ENCODE results near the gene CAMK2A.

Gene CAMK2A

GRCh38 chr5:150224483-150225027, 65.0 kb downstream of the CAMK2A start:
- TF ChIP-seq FOXP2 (optimal IDR thresholded peaks at IDR 0.05; ENCODE audit: borderline replicate concordance, extremely low read depth, extremely low read length, insufficient read depth) (no peak), SIN3A (IDR thresholded peaks at IDR 0.05; ENCODE audit: borderline replicate concordance, insufficient read depth, low read length) (no peak), TAF1 (IDR thresholded peaks at IDR 0.05; ENCODE audit: borderline replicate concordance, insufficient read depth, low read length) (no peak), POLR2AphosphoS5 (IDR thresholded peaks at IDR 0.05; ENCODE audit: low read depth, low read length) (no peak)

GRCh38 chr5:150223474-150223873, 66.1 kb downstream of the CAMK2A start:
- TF ChIP-seq SIN3A (IDR thresholded peaks at IDR 0.05; ENCODE audit: borderline replicate concordance, insufficient read depth, low read length) (no peak), POLR2AphosphoS5 (IDR thresholded peaks at IDR 0.05; ENCODE audit: low read depth, low read length) (no peak), FOXP2 (optimal IDR thresholded peaks at IDR 0.05; ENCODE audit: borderline replicate concordance, extremely low read depth, extremely low read length, insufficient read depth) (no peak), TAF1 (IDR thresholded peaks at IDR 0.05; ENCODE audit: borderline replicate concordance, insufficient read depth, low read length) (no peak), REST (IDR thresholded peaks at IDR 0.05; ENCODE audit: insufficient read depth in 1 of 2, low read depth in 2 of 2, low read length in 2 of 2) (no peak)

GRCh38 chr5:150222906-150223305, 66.7 kb downstream of the CAMK2A start:
- TF ChIP-seq SIN3A (IDR thresholded peaks at IDR 0.05; ENCODE audit: borderline replicate concordance, insufficient read depth, low read length) (no peak), POLR2AphosphoS5 (IDR thresholded peaks at IDR 0.05; ENCODE audit: low read depth, low read length) (no peak), TAF1 (IDR thresholded peaks at IDR 0.05; ENCODE audit: borderline replicate concordance, insufficient read depth, low read length) (no peak)

- no peak for TF ChIP-seq REST (IDR thresholded peaks at IDR 0.05; ENCODE audit: insufficient read depth in 1 of 2, low read depth in 2 of 2, low read length in 2 of 2)
- no peak for TF ChIP-seq TAF1 (IDR thresholded peaks at IDR 0.05; ENCODE audit: borderline replicate concordance, insufficient read depth, low read length)
These were observed 68.1 kb downstream of the CAMK2A start for GRCh38 chr5:150221471-150221870.

- TF ChIP-seq REST (IDR thresholded peaks at IDR 0.05; ENCODE audit: insufficient read depth in 1 of 2, low read depth in 2 of 2, low read length in 2 of 2) = no peak
These were observed 69.7 kb downstream of the CAMK2A start for GRCh38 chr5:150219861-150220260.

- TF ChIP-seq SIN3A (IDR thresholded peaks at IDR 0.05; ENCODE audit: borderline replicate concordance, insufficient read depth, low read length) (no peak), FOXP2 (optimal IDR thresholded peaks at IDR 0.05; ENCODE audit: borderline replicate concordance, extremely low read depth, extremely low read length, insufficient read depth) (no peak), POLR2AphosphoS5 (IDR thresholded peaks at IDR 0.05; ENCODE audit: low read depth, low read length) (no peak), TAF1 (IDR thresholded peaks at IDR 0.05; ENCODE audit: borderline replicate concordance, insufficient read depth, low read length) (no peak), REST (IDR thresholded peaks at IDR 0.05; ENCODE audit: insufficient read depth in 1 of 2, low read depth in 2 of 2, low read length in 2 of 2) (no peak)
These were observed 70.4 kb downstream of the CAMK2A start for GRCh38 chr5:150219142-150219541.

Measured in PFSK-1 (cell line).